Smooth muscle cell (in vitro differentiated cells): ENCODE measurements around the gene RPRML. TPM values are rescaled to one million over a fixed set of nuclear protein-coding genes. Genes with fewer than 3 reads are reported as not detected.

ENCODE experiments used
- DNase-seq: peaks from one replicate; lab custom pipeline; 2025; ENCODE audit not compliant: unreplicated experiment; lab: John Stamatoyannopoulos, UW
- H2AFZ ChIP-seq: fragments of 200-600 bp; sonication (generic); 2 replicates; pipeline ENCODE4 v1.6.0; 2016; ENCODE audit warnings: antibody characterized with exemption, low read depth, mild to moderate bottlenecking
- H3F3A ChIP-seq: fragments of 200-600 bp; sonication (generic); 2 replicates; pipeline ENCODE4 v1.6.0; 2017; ENCODE audit warnings: antibody characterized with exemption, low read depth
- H3K27ac ChIP-seq: fragments of 200-600 bp; sonication (generic); 2 replicates; pipeline ENCODE4 v1.5.1; 2016; ENCODE audit warnings: low read depth, mild to moderate bottlenecking
- H3K27me3 ChIP-seq: fragments of 200-600 bp; sonication (generic); 2 replicates; pipeline ENCODE4 v1.6.1; 2016; ENCODE audit warnings: low read depth, mild to moderate bottlenecking
- H3K36me3 ChIP-seq: fragments of 200-600 bp; sonication (generic); 2 replicates; pipeline ENCODE4 v1.5.1; 2016; ENCODE audit warnings: low read depth
- H3K4me1 ChIP-seq: fragments of 200-600 bp; sonication (generic); 2 replicates; pipeline ENCODE4 v1.5.1; 2016; ENCODE audit warnings: low read depth
- H3K4me2 ChIP-seq: fragments of 200-600 bp; sonication (generic); 2 replicates; pipeline ENCODE4 v1.6.0; 2016; ENCODE audit warnings: mild to moderate bottlenecking
- H3K4me3 ChIP-seq: fragments of 200-600 bp; sonication (generic); 2 replicates; pipeline ENCODE4 v1.5.1; 2016; ENCODE audit warnings: mild to moderate bottlenecking
- H3K79me2 ChIP-seq: fragments of 200-600 bp; sonication (generic); 2 replicates; pipeline ENCODE4 v1.6.0; 2016; ENCODE audit warnings: low read depth, mild to moderate bottlenecking
- H3K9ac ChIP-seq: fragments of 200-600 bp; sonication (generic); 2 replicates; pipeline ENCODE4 v1.6.0; 2016; ENCODE audit warnings: low read depth
- H3K9me3 ChIP-seq: fragments of 200-600 bp; sonication (generic); replicated peaks from 2 replicates; pipeline ENCODE4 v1.5.1; 2016; ENCODE audit warnings: low read depth
- H4K20me1 ChIP-seq: fragments of 200-600 bp; sonication (generic); 2 replicates; pipeline ENCODE4 v1.6.0; 2016; ENCODE audit warnings: low read depth
- CTCF ChIP-seq: fragments of 200-600 bp; sonication (generic); IDR thresholded peaks from 2 replicates; pipeline ENCODE4 v1.5.1; 2017; ENCODE audit warnings: borderline replicate concordance, mild to moderate bottlenecking, antibody characterized with exemption; ENCODE audit not compliant: insufficient read depth, poor library complexity, severe bottlenecking
- WGBS: methylation state at CpG from one replicate; pipeline ENCODE4 v1.1.7; 2016; ENCODE audit warnings: low lambda C conversion rate; 5-methylcytosine and 5-hydroxymethylcytosine counted together
- polyA plus RNA-seq: library from polyadenylated mRNA; unstranded; fragments of >200 nt; fragmentation: Nextera tagmentation; extraction: Ambion mirVana; gene quantifications from 2 replicates; pipeline ENCODE4 v1.2.1, GENCODE V29; 2016
- total RNA-seq: library from RNA; depleted of rRNA; stranded (reverse); fragments of >200 nt; gene quantifications from 2 replicates; pipeline ENCODE4 v1.2.3, GENCODE V29; 2014

The RPRML gene
- total and polyA plus RNA-seq, 2 experiments from 2014 or later, result not detected

GRCh38 chr17:46951706-46952105 is 27.3 kb downstream of the RPRML start:
- Histone ChIP-seq H3F3A (no peaks in the 10 kb centered on the region), H3K9ac (no peak overlapping the region), H3K4me2 (no peak overlapping the region), H3K4me3 (no peak overlapping the region), H3K27ac (no peak overlapping the region), H3K36me3 (no peaks in the 10 kb centered on the region), H3K9me3 (no peaks in the 10 kb centered on the region), H3K79me2 (no peaks in the 10 kb centered on the region), H3K27me3 (no peaks in the 10 kb centered on the region), H3K4me1 (peaks cover 4% of the 10 kb centered on the region), H4K20me1 (no peaks in the 10 kb centered on the region), H2AFZ (no peak overlapping the region)
- no peak for DNase-seq
- WGBS, result 71% methylated on average over 5 of the region's 5 CpGs
- TF ChIP-seq CTCF, result no peak

- Histone ChIP-seq H3K4me1 (peaks cover 4% of the 10 kb centered on the region), H3K4me2 (no peak overlapping the region), H3F3A (no peaks in the 10 kb centered on the region), H3K79me2 (no peaks in the 10 kb centered on the region), H4K20me1 (no peaks in the 10 kb centered on the region), H3K9me3 (no peaks in the 10 kb centered on the region), H3K27ac (no peak overlapping the region), H3K9ac (no peak overlapping the region), H3K4me3 (no peak overlapping the region), H2AFZ (no peak overlapping the region), H3K36me3 (no peaks in the 10 kb centered on the region), H3K27me3 (no peaks in the 10 kb centered on the region)
- 73% methylated on average over 16 of the region's 16 CpGs for WGBS
- TF ChIP-seq CTCF, result no peak
- no peak for DNase-seq
Observed at GRCh38 chr17:46950997-46951621, 27.9 kb downstream of the RPRML start.

- TF ChIP-seq CTCF, result no peak
- no peak overlapping the region for H3K4me2 ChIP-seq
- WGBS, result 79% methylated on average over 7 of the region's 7 CpGs
Observed at GRCh38 chr17:46950342-46950996, 28.6 kb downstream of the RPRML start.

More at GRCh38 chr17:46950342-46950996, 28.6 kb downstream of the RPRML start:
- no peak overlapping the region for H3K4me3 ChIP-seq
- H3K36me3 ChIP-seq, result no peaks in the 10 kb centered on the region
- no peaks in the 10 kb centered on the region for H3K27me3 ChIP-seq
- H3K9me3 ChIP-seq, result no peaks in the 10 kb centered on the region
- H3F3A ChIP-seq, result no peaks in the 10 kb centered on the region
- no peak overlapping the region for H2AFZ ChIP-seq
- no peaks in the 10 kb centered on the region for H4K20me1 ChIP-seq
- no peak overlapping the region for H3K9ac ChIP-seq
- no peaks in the 10 kb centered on the region for H3K79me2 ChIP-seq
- H3K4me1 ChIP-seq, result peaks cover 4% of the 10 kb centered on the region
- no peak for DNase-seq
- H3K27ac ChIP-seq, result no peak overlapping the region
